B cell (primary cell): Measurements from ENCODE around the gene SMARCD3. TPM values are rescaled to one million over a fixed set of nuclear protein-coding genes. Genes with fewer than 3 reads are reported as not detected.

Experiments
- ATAC-seq: fragments of 200-7000 bp; cut with Tn5 transposase; one replicate; pipeline ENCODE4 v1.10.0; 2021; ENCODE audit warnings: low read depth, mild to moderate bottlenecking, moderate number of reproducible peaks, moderate library complexity
- CTCF ChIA-PET: fragments of 350-600 bp; sonication (Branson Sonifier 250); formaldehyde crosslinking; loops from one replicate; lab custom pipeline; 2021; ENCODE audit warnings: antibody characterized with exemption, inconsistent platforms; lab: Charles Lee
- POLR2A ChIA-PET: fragments of 350-600 bp; sonication (Branson Sonifier 250); formaldehyde crosslinking; loops from one replicate; lab custom pipeline; 2021; ENCODE audit warnings: antibody characterized with exemption; lab: Charles Lee
- DNase-seq: peaks from one replicate; pipeline ENCODE4 v3.0.0; 2013
- H2AFZ ChIP-seq: 2 replicates; pipeline ENCODE4 v1.6.1; 2012; ENCODE audit warnings: mild to moderate bottlenecking, low read depth, low read length; ENCODE audit not compliant: insufficient read depth, poor library complexity, severe bottlenecking
- H3K27ac ChIP-seq, 2 donors: 1 replicate in 1 of 2; 2 replicates in 1 of 2; pipeline ENCODE4 v1.5.1; 2012 to 2013; ENCODE audit warnings: low read length in 2 of 2, mild to moderate bottlenecking in 2 of 2, moderate library complexity in 1 of 2
- H3K27me3 ChIP-seq, 4 experiments: fragments of 200-600 bp in 1 of 4; sonication (generic) in 1 of 4; replicated peaks in 1 of 4; 1 replicate in 2 of 4; 2 replicates in 2 of 4; pipeline versions ENCODE4 v1.6.1 to v1.7.0; 2013 to 2016; ENCODE audit warnings: low read length in 3 of 4, mild to moderate bottlenecking in 2 of 4, mixed read lengths in 1 of 4, moderate library complexity in 1 of 4; ENCODE audit not compliant: insufficient read depth in 4 of 4, control insufficient read depth in 3 of 4; ENCODE audit errors: control extremely low read depth in 1 of 4
- H3K36me3 ChIP-seq, 2 experiments: replicated peaks in 1 of 2; 1 replicate in 1 of 2; 2 replicates in 1 of 2; pipeline versions ENCODE4 v1.6.1 to v1.7.1; 2013; ENCODE audit warnings: low read length in 1 of 2; ENCODE audit not compliant: insufficient read depth in 2 of 2, control insufficient read depth in 1 of 2; ENCODE audit errors: control extremely low read depth in 1 of 2, extremely low read depth in 1 of 2
- H3K4me1 ChIP-seq, 2 donors: fragments of 200-600 bp in 1 of 2; sonication (generic) in 1 of 2; 1 replicate in 1 of 2; 2 replicates in 1 of 2; pipeline versions ENCODE4 v1.5.1 to v1.6.1; 2013 to 2017; ENCODE audit warnings: low read length in 2 of 2; ENCODE audit not compliant: control insufficient read depth in 2 of 2, insufficient read depth in 2 of 2
- H3K4me2 ChIP-seq: replicated peaks from 2 replicates; pipeline ENCODE3; 2012; ENCODE audit warnings: mild to moderate bottlenecking, low read depth, low read length; ENCODE audit not compliant: poor library complexity, severe bottlenecking
- H3K4me3 ChIP-seq, 5 experiments: fragments of 200-600 bp in 1 of 5; sonication (generic) in 1 of 5; 1 replicate in 3 of 5; 2 replicates in 2 of 5; pipeline versions ENCODE4 v1.5.1 to v1.7.0; 2011 to 2016; ENCODE audit warnings: low read length in 4 of 5, mild to moderate bottlenecking in 4 of 5, low read depth in 2 of 5, control low read depth in 1 of 5, moderate library complexity in 1 of 5; ENCODE audit not compliant: insufficient read depth in 1 of 5; ENCODE audit errors: control extremely low read depth in 1 of 5, extremely low read depth in 1 of 5
- H3K79me2 ChIP-seq: fragments of 200-600 bp; sonication (generic); one replicate; pipeline ENCODE4 v1.6.0; 2016; ENCODE audit warnings: low read length; ENCODE audit not compliant: control insufficient read depth, insufficient read depth
- H3K9ac ChIP-seq: fragments of 200-600 bp; sonication (generic); 2 replicates; pipeline ENCODE4 v1.6.1; 2017; ENCODE audit warnings: mild to moderate bottlenecking, low read length, moderate library complexity
- H3K9me3 ChIP-seq, 3 donors: one replicate each; pipeline versions ENCODE4 v1.6.1 to v1.7.1; 2013; ENCODE audit warnings: low read length in 2 of 3; ENCODE audit not compliant: control insufficient read depth in 2 of 3, insufficient read depth in 1 of 3; ENCODE audit errors: control extremely low read depth in 1 of 3
- H4K20me1 ChIP-seq: 2 replicates; pipeline ENCODE4 v1.6.0; 2012; ENCODE audit warnings: mild to moderate bottlenecking, low read length; ENCODE audit not compliant: insufficient read depth, control insufficient read depth, poor library complexity, severe bottlenecking
- H3K27ac Mint-ChIP-seq: one replicate; pipeline ENCODE4 v1.8.0; 2021; ENCODE audit warnings: mixed read lengths
- H3K27me3 Mint-ChIP-seq: one replicate; pipeline ENCODE4 v1.8.0; 2021; ENCODE audit warnings: mixed read lengths
- H3K4me1 Mint-ChIP-seq: one replicate; pipeline ENCODE4 v1.8.0; 2021; ENCODE audit warnings: mixed read lengths
- H3K4me3 Mint-ChIP-seq: one replicate; pipeline ENCODE4 v1.8.0; 2021; ENCODE audit warnings: mixed read lengths
- H3K9me3 Mint-ChIP-seq: one replicate; pipeline ENCODE4 v1.8.0; 2022; ENCODE audit warnings: mixed read lengths; ENCODE audit not compliant: insufficient read depth
- CTCF ChIP-seq: fragments of 200-600 bp; IDR thresholded peaks from one replicate; pipeline ENCODE4 v1.8.0; 2022; ENCODE audit warnings: antibody characterized with exemption, mild to moderate bottlenecking
- EZH2 ChIP-seq: IDR thresholded peaks from 2 replicates; pipeline ENCODE4 v1.6.1; 2012; ENCODE audit warnings: borderline replicate concordance, low read depth, mild to moderate bottlenecking, moderate library complexity, low read length; ENCODE audit not compliant: insufficient read depth, poor library complexity, severe bottlenecking
- WGBS: methylation state at CpG from one replicate; pipeline ENCODE4 v1.1.5; 2013; ENCODE audit warnings: missing lambda C conversion rate; ENCODE audit not compliant: insufficient coverage; 5-methylcytosine and 5-hydroxymethylcytosine counted together
- intact Hi-C: fragments of 100-400 bp; cut with micrococcal nuclease; formaldehyde crosslinking; loops from one replicate; pipeline ENCODE4 v1.10.0; 2022
- polyA plus RNA-seq: library from polyadenylated mRNA; depleted of rRNA; stranded (reverse); fragments of >200 nt; gene quantifications from 2 replicates; pipeline ENCODE4 v1.2.3, GENCODE V29; 2012
- total RNA-seq, 2 donors: library from RNA; stranded (reverse); fragments of 120-200 nt in 1 of 2; gene quantifications; 1 replicate in 1 of 2; 2 replicates in 1 of 2; pipeline versions ENCODE4 v1.2.3 to v1.2.4, GENCODE V29; 2013 to 2022

Gene SMARCD3
- total and polyA plus RNA-seq, 2 donors (not counting 1 experiment from before 2014, with no cell fraction given): 1.0 TPM; not detected in 1

- Histone ChIP-seq H3K27me3 (peaks cover 0 to 8% (median 0%) of the 10 kb centered on the region in 4 experiments), H3K36me3 (peaks cover 0 to 17% of the 10 kb centered on the region in 2 experiments), H3K9ac (no peak within 1 kb of the TSS), H3K4me2 (no peak within 1 kb of the TSS), H3K79me2 (no peaks in the 10 kb centered on the region), H3K4me1 (no peaks in the 10 kb centered on the region), H2AFZ (no peak within 1 kb of the TSS), H3K4me3 (no peak within 1 kb of the TSS), H3K9me3 (no peaks in the 10 kb centered on the region), H3K27ac (no peak within 1 kb of the TSS), H4K20me1 (no peaks in the 10 kb centered on the region)
- POLR2A ChIA-PET: no interaction called here
- CTCF ChIA-PET: no interaction called here
- ATAC-seq: no peak
- Mint-ChIP-seq H3K4me3 (no peak within 1 kb of the TSS), H3K27ac (no peak within 1 kb of the TSS), H3K9me3 (no peaks in the 10 kb centered on the region), H3K4me1 (no peaks in the 10 kb centered on the region), H3K27me3 (peaks cover 10% of the 10 kb centered on the region)
- TF ChIP-seq CTCF (no peak), EZH2 (no peak)
- intact Hi-C loops: no loop called here
- WGBS: 100% methylated on average over 5 of the region's 17 CpGs
- DNase-seq: no peak
Measured at GRCh38 chr7:151210087-151210854, 38.2 kb downstream of the SMARCD3 start, which contains the start of gene H2BK1. Gene H2BK1 (minus strand): TSS chr7:151210488. CDS start chr7:151210318, 170 bp downstream.

DNA sequence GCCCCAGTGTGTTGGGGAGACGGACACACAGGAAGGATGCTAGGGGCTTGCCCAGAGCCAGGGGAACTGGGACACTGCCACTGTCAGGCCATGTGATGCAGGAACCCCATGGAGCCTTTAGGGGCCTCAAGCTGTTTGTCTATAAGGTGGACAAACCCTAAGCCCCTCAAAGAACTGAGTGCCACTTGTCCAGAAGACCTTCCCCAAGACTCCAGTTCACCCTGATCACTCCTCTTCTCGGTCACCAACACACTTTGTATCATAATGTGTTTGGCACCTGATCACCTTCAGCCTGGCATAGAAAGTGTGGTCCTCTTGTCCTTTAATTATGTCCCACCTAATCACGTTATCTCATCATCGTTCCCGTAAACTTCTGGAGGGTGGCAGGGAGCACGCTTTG lies 38.9 kb downstream of the SMARCD3 start:
- H3K27me3 Mint-ChIP-seq: peaks cover 16% of the 10 kb centered on the region

More for the DNA sequence above, 38.9 kb downstream of the SMARCD3 start:
- ChIA-PET POLR2A (interaction anchor here (0.6 kb wide), 1 partner anchor 18 kb away, joined by 6 read pairs; no protein-coding TSS in a partner anchor), CTCF (no interaction called here)
- Histone ChIP-seq H2AFZ (no peak overlapping the region), H3K27ac (no peak overlapping the region), H3K27me3 (peaks cover 0 to 14% (median 0%) of the 10 kb centered on the region in 4 experiments), H3K9me3 (no peaks in the 10 kb centered on the region), H3K4me3 (no peak overlapping the region), H3K79me2 (no peaks in the 10 kb centered on the region), H3K36me3 (peaks cover 0 to 11% of the 10 kb centered on the region in 2 experiments), H3K4me2 (no peak overlapping the region), H3K9ac (no peak overlapping the region), H4K20me1 (no peaks in the 10 kb centered on the region), H3K4me1 (no peaks in the 10 kb centered on the region)
- intact Hi-C loops: no loop called here
- no peak overlapping the region for H3K27ac Mint-ChIP-seq
- no peaks in the 10 kb centered on the region for H3K9me3 Mint-ChIP-seq
- no peaks in the 10 kb centered on the region for H3K4me1 Mint-ChIP-seq
- DNase-seq: no peak
- 93% methylated on average over 6 of the region's 6 CpGs for WGBS
- no peak for ATAC-seq
- H3K4me3 Mint-ChIP-seq: no peak overlapping the region
- TF ChIP-seq CTCF (no peak), EZH2 (no peak)
